ENCODE results near the gene RNF112.

- TF ChIP-seq CTCF (conservative IDR thresholded peaks at IDR 0.05; ENCODE audit: low read depth, low read length) (no peak), EZH2 (IDR thresholded peaks at IDR 0.05; ENCODE audit: low read length, unreplicated experiment) (no peak), EZH2phosphoT487 (IDR thresholded peaks at IDR 0.05; ENCODE audit: borderline replicate concordance, low read length) (no peak)
Measured at GRCh38 chr17:19368229-19368628, 42.8 kb upstream of the RNF112 start.
